Measurements from ENCODE around the gene FSCN2.

DNA sequence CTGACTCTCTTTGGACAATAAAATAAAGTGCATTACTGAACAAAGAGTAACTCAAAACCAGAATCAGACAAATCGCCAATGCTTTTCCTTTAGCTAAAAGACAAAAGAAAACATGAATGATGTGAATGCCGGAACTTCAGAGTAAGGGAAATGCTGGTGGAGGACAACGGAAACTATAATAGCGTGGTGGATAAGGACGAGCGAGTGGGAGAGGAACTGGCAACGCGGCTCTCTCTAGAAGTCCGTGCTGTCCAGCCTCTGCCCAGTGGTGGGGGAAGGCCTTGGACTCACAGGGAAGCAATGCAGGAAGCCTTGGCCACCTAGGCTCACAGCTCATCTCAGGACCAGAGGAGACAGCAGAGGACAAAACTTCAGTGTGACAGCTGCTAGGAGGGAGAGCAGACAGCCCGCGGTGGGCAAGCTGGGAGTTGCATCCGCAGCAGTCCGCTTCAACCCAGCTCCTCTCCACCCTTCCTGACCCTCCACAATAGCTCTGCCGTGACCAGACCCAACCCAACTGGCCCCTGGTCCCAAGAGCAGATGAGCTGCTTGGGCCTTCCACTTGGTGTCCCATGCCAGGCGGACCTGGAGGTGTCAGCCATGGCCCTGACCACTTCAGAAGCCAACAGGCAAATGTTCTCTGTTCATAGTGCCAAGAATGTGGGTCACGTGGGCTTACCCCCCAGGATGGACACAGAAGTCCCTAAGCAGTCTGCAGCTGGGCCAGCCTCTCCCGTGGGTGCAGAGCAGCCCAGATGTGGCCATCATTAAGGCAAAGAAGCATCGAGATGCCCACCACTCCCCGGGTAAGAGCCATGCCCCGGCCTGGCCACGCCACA, 29.3 kb downstream of the FSCN2 start:
- TF ChIP-seq CTCF (IDR thresholded peaks at IDR 0.05), result no peak
- no peak for TF ChIP-seq POLR2A (IDR thresholded peaks at IDR 0.05)

All from Peyer's patch (tissue), 4 donors.